ENCODE data around the gene SENP6. TPM values are rescaled to one million over a fixed set of nuclear protein-coding genes. Genes with fewer than 3 reads are reported as not detected.

Gene SENP6
- total RNA-seq, 1 experiment from 2014 or later = 116 TPM

DNA sequence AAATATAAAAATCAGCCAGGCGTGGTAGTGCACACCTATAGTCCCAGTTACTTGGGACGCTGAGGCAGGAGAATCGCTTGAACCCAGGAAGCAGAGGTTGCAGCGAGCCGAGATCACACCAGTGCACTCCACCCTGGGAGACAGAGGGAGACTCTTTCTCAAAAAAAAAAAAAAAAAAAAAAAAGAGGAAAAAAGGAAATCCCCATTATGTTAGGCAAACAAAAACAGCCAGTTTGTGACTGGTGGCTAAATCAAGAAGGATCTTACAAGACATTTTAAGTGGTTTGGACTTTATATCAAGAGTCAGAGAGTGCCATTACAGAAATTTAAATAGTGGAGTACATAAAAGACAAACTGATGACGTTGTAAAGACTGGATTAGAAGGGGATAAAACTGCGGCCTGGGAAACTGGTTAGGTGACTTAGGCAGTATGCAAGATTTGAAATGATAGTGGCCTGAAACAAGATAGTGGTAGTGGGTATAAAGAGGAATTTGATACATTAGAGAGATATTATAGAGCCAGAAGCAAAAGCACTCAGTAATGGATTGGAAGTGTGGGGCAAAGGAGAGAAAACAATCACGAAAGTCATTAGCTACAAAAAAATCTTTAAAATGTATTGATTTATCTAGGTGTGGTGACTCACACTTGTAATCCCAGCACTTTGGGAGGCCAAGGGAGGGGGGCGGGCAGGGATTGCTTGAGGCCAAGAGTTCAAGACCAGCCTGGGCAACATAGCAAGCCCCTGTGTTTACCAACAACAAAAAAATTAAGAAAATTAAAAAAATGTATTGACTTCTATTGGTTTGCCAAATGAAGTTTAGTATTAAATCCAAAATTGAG is 145.7 kb downstream of the SENP6 start:
- Histone ChIP-seq H4K8ac (replicated peaks; ENCODE audit: insufficient read length, low read depth, low read length) (no peak overlapping the region), H3K27me3 (ENCODE audit: insufficient read depth, low read length) (no peaks in the 10 kb centered on the region), H3K14ac (ENCODE audit: insufficient read depth, low read length) (no peak overlapping the region), H2AFZ (ENCODE audit: low read length) (no peak overlapping the region), H3K27ac (ENCODE audit: insufficient read length, low read depth, low read length) (no peak overlapping the region), H3K9ac (ENCODE audit: extremely low read depth, insufficient read length, low read length) (no peak overlapping the region), H3T11ph (ENCODE audit: low read length) (no peak overlapping the region), H3K4me1 (ENCODE audit: insufficient read depth, low read length) (no peaks in the 10 kb centered on the region), H2BK120ac (ENCODE audit: low read depth, low read length, poor library complexity, severe bottlenecking) (no peak overlapping the region), H3K9me3 (ENCODE audit: control insufficient read depth, low read depth, low read length) (no peaks in the 10 kb centered on the region), H2BK15ac (ENCODE audit: low read depth, low read length) (no peak overlapping the region), H3K79me1 (ENCODE audit: insufficient read depth, low read depth, low read length, poor library complexity, severe bottlenecking) (no peaks in the 10 kb centered on the region), H4K20me1 (ENCODE audit: control insufficient read depth, insufficient read depth, insufficient read length) (no peaks in the 10 kb centered on the region), H3K4ac (ENCODE audit: low read depth, low read length) (no peak overlapping the region), H3K18ac (ENCODE audit: insufficient read length, low read depth, low read length) (no peak overlapping the region), H2BK12ac (ENCODE audit: insufficient read length, low read depth, low read length) (no peak overlapping the region), H2BK20ac (ENCODE audit: low read depth, low read length, poor library complexity, severe bottlenecking) (no peak overlapping the region), H4K91ac (ENCODE audit: insufficient read length, low read depth, low read length) (no peak overlapping the region), H4K5ac (ENCODE audit: insufficient read length, low read depth, low read length) (no peak overlapping the region), H3K4me2 (ENCODE audit: insufficient read depth, insufficient read length, low read length) (no peak overlapping the region), H2AK5ac (ENCODE audit: insufficient read length, low read length) (no peak overlapping the region), H3K79me2 (ENCODE audit: insufficient read depth, low read length) (no peaks in the 10 kb centered on the region; the same call in 1 of the 2 replicates), H3K23me2 (ENCODE audit: insufficient read length, low read depth, low read length, poor library complexity, severe bottlenecking) (peaks cover 3% of the 10 kb centered on the region), H3K23ac (ENCODE audit: insufficient read length, low read depth, low read length) (no peak overlapping the region), H2BK5ac (ENCODE audit: insufficient read length, low read length) (no peak overlapping the region), H3K56ac (ENCODE audit: insufficient read length, low read depth, low read length) (no peak overlapping the region)
- Mint-ChIP-seq H3K4me1 (peaks cover 11 to 20% of the 10 kb centered on the region in 2 experiments), H3K27ac (no peak overlapping the region), H3K4me3 (peak overlapping the region; percentile 13 to 30; a peak in 4 of 5 replicates), H3K36me3 (ENCODE audit: insufficient read depth in 1 of 3, low read depth in 3 of 3) (no peaks in the 10 kb centered on the region), H3K27me3 (ENCODE audit: low read depth) (peaks cover 13% of the 10 kb centered on the region), H3K9me3 (no peaks in the 10 kb centered on the region)
- no peak for TF ChIP-seq CTCF (conservative IDR thresholded peaks at IDR 0.05)
- WGBS (ENCODE audit: extremely low coverage, insufficient read length, low lambda C conversion rate) = no CpG with 5 or more reads among the region's 9 CpGs
- DNase-seq = no peak

All from H9 (cell line).